ENCODE results near the gene HSD11B2.
"Not testable (repeated sequence)": the region's sequence is repeated elsewhere in the genome, so short reads cannot be mapped to it uniquely, and the experiment has no call there.

The HSD11B2 gene

DNA sequence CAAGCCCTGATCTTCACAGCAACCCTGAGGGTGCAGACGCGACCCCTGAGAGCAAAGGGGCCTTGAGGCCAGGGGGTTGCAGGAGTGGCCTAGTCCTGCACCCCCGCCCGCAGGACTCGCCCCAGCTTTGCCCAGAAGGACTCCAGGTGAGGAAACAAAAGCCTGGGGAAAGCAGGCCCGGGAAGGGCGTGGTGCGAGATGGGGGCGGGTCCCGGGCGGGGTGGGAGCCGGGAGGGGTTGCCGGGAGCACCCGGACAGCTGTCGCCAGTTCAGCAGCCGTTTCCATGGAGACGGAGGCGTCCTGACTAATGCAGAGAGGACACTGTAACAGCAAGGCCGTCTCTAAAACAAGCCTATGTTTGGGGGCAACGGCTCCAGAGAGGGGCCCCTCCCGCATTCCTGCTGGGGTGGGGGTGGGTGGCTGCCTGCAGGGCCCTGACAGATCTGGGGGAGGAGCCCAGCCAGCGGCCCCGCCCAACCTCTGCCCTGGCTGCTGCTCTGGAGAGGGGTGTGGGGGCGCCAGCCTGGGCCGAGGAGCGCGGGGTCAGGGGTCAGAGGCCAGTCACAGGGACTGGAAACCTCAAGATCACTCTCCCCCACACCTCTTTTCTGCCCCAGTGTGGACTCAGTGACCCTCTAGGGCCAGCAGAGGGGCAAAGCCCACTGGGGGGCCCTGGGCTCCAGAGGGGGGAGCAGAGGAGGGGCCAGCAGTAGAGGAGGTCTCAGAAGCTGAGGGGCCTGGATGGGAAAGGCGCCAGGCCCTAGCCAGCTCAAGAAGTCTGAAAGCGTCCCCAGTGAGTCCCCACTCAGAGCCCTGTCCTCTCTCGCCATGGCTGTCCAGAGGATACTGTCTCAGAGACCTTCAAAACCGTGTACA is 34.5 kb upstream of the HSD11B2 start:
- DNase-seq: no peak

GRCh38 chr16:67397036-67397801 is 33.7 kb upstream of the HSD11B2 start:
- no peak for DNase-seq

DNA sequence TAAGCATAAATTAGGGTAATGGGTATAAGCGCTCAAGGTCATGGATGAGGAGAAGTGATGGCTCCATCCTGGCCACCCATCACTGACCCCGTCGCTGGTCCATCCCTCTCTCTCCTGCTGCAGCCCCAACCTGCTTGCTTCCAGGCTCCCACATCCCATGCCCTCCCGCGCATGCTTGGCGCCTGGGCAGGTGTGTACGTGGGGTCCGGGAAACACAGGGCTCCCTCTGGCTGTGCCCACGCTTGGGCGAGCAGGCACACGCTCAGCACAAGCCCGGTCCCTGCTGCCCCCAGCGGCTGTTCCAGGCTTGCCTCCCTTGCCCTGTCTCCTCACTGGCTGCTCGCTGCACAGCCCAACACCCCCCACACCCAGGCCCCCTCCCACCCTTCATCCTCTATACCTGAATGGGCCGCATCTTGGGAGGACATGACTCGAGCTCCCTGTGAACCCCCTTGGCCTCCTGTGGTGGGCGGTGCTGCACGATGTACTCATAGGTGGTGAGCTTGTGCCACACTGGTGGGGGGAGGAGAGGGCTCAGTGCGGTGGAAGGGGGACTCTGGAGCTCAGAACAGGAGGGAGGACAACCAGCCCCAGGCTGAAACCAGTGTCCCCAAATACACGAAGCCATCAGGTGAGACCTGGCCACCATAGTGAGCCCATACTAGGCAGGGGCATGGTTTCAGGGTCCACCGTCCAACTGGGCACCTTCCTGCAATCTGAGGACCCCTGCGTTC is 32.9 kb upstream of the HSD11B2 start:
- no peak for DNase-seq

DNA sequence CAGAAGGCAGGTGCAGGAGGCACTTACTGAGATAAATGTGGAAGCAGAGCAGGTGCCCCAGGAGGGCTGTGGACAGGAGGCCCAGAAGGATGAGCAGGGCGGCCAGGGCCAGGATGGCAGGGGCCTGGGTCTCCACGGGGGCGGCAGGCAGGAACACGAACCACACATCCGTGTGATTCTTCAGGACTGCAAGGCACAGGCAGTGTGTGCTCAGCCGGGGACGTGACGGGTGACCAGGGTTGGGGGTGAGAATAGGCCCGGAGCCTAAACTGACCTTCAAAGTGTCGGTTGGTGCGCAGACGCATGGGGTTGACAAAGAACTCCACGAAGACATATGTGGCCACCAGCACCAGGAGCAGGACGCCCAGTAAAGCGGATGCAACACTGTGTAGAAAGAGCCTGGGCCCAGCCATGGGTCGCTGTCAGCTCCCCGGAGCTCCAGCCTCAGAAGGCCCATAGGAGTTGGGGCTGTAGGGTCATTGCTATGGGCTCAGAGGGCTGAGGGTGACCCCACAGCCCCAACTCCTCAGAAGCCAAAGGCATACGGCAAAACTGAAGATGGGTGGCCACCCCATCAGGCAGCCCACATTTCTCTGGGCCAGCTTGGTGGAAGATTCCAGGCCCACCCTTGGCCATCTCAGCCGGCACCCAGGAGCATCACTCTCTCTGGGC is 32.2 kb upstream of the HSD11B2 start:
- no peak for DNase-seq

DNA sequence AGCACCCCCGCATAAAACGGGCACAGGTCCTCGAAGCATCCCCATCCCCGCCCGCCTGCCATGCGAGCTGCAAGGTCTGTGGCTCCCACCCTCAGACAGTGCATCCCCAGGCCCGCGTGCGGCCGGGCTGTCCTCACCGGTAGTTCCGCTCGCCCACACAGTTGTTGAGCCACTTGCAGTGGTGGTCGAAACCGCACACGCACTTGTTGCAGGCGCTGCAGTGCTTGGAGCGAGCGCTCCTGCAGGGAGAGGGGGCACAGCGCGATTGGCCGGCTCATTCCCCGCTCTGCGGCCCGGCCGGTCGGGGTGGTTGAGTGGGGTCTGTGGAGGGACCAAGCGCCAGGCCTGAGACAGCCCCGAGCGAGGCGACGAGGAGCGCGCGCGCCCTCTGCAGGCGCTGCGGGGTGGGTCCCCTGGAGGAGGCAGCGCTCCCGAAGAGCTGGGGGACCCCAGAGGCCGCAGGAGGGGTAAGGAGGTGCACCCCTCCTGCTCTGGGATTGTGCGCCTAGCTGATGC is 31.6 kb upstream of the HSD11B2 start:
- peak; percentile 61 for DNase-seq

DNA sequence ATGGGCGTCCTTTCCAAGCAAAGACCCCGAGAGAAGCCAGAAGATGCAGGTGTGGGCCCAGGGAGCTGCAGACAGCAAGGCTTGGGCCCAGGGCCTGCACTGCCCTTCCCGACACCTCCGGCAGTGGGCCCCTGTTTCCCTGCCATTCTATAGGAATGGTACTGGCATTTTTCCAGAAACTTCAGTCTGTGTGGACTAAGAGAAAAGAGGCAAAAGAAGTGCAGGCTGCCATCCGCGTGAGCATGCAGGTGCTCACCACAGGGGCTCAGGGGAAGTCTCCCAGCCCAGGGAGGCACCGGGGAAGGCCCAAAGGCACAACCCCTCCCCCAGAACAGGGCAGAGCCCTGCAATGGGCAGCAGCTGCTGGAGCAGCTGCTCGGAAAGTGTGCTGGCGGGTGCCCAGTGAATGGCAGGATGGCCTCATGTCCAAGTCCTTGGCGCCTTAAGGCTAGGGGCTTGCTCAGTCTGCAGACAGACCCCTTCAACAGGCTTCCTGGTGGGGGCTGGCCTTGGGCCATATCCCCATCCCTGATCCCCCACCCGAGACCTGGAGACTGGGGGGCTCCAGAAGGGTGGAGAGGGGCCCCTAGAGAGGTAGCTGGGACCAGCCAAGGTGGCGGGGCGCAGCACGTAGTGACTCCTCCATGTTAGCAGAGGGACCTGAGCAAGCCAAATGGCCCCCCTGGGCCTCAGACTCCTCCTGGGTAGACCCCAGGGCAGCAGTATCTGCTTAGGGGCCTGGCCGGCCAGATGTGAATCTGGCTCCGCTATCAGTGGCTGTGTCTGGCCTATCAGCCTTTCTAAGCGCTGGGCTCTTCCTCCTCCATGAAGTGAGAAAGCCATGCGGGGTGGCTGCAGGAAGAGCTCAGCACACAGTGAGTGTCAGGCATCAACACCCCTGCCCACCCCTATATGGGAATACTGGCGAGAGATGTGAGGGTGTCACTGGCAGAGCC is 30.9 kb upstream of the HSD11B2 start:
- no peak for DNase-seq

- DNase-seq: no peak
These were observed 30.0 kb upstream of the HSD11B2 start for GRCh38 chr16:67400901-67401300.

DNA sequence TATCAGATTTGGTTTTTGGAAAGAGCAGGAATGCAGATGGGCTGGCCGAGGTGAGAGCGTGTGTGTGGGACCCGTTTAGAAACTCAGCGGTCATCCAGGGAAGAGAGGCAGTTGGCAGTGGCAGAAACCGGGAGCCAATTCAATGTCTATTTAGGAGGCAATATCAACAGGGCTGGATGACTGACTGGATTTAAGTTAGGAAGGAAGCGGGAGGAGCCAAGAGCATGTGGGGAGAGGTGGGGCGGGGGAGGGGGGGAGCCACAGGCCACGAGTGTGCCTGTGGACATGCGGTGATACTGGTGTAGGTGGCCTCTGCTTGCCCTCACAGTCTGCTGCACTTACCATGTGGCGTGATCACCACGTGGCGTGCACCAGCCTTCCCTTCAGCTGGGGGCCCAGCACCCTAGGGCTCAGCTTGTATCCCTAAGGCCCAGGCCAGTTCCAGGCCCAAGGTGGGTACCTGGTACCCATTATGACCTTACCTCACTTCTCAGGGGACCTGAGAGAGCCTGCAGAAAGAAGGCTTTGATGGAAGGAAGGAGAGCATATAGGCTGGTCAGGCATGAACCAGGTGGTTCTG is 26.9 kb upstream of the HSD11B2 start:
- DNase-seq: no peak

GRCh38 chr16:67404740-67405226 is 26.1 kb upstream of the HSD11B2 start:
- no peak for DNase-seq

- DNase-seq: no peak
These were observed 25.6 kb upstream of the HSD11B2 start for GRCh38 chr16:67405336-67405735.

DNA sequence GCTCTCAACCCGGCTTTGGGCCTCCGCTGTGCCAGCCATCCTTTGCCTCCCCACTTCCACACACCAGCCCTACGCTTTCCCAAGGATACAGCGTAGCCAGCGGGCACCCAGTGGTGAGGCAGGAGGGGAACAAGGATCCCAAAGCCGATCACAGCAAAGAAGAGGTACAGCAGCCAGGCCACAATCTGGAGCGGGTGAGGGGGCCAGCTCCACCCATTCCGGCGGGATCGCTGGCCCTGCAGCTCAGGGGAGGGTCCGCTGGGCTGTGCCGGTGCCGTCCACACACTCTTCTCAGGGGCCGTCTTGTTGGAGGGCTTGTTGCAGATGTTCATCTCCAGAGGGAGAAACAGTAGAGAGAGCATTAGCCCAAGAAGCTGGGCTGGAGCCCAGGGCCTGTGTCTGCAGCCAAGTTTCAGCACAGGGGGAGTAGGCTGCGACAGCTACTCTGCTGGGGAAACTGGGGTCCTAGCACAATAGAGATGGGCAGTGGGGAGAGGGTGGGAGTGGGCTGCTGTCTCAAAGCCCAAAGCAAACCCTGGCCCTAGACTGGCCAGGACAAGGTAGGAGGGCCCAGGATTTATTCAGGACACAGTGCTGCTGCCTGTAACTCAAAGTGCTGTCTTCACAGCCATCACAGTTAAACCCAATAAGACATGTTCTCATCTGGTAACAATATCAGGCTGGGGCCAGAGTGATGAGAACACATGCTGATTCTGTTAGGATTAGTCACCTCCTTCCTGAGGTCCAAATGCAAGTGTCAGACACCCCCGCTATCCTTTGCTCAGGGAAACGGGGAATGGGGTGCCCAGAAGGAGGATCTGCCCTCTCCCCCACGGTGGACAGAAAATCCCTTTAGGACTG is 24.6 kb upstream of the HSD11B2 start:
- DNase-seq: no peak

DNA sequence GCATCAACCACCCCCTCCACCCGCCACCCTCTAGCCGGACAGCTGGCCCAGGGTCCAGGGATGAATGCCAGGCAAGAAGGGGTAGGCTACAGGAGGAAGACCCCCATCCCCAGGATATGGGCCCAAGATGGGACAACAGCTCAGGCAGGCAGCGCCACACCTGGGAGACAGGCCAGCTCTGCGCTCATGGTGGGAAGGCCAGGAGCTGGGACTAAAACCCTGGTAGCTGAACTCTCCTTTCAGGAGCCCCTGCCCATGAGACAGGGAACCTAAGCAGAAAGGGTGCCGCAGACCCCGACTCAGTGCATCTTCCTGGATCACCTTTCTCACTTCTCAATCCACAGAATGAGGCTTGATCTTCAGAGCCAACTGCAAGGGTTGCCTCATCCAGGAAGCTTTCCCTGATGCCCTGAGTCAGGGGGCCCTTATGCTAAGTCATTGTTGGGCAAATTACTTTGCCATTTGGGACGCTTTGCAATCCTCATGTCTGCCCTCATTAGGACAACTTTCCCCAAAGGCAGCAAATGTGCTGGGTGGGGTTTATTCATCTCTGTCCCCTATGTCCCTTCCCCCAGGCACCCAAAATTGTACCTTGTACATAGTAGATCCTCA is 23.6 kb upstream of the HSD11B2 start:
- DNase-seq: no peak

DNA sequence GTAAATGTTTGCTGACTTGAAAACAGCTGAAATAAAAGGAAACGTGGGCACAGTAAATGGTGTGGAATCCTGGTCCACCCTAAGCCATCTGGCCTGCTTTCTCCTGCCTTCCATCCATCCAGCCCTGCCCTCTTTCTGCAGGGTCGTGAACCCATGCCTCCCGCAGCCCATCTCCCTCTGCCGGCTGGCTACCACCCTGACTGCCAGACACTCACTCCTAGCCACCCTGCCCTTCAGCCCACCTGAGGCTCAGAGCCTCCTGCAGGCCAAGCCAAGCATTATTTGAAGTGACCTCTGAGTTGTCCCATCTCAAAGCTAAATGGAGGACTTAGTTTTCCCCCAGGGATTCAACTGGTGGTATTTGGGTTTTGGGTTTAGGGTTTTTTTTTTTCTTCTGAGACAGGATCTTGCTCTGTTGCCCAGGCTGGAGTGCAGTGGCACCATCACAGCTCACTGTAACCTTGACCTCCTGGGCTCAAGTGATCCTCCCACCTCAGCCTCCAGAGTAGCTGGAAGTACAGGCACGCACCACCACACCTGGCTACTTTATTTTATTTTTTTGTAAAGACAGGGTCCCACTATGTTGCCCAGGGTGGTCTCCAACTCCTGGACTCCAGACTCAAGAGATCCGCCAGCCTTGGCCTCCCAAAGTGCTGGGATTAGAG is 23.0 kb upstream of the HSD11B2 start:
- no peak for DNase-seq

DNA sequence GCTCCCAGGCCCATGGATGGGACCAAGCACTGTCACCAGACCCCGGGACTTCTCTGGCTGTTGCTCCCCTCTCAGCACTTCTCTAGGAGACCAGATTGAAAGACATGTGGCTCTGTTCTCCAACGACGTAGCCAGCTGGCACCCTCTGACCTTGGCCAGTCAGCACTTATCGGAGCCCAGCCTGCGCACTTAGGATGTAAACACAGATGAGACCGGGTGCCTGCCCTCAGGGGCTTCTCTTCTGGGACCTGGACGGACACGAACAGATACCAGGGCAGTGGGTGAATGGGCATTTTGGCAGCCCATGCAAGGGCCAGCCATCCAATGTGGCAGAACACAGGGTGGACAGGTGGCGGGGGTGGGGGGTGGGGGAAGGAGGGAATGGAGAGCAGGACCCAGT is 21.3 kb upstream of the HSD11B2 start:
- no peak for DNase-seq

DNA sequence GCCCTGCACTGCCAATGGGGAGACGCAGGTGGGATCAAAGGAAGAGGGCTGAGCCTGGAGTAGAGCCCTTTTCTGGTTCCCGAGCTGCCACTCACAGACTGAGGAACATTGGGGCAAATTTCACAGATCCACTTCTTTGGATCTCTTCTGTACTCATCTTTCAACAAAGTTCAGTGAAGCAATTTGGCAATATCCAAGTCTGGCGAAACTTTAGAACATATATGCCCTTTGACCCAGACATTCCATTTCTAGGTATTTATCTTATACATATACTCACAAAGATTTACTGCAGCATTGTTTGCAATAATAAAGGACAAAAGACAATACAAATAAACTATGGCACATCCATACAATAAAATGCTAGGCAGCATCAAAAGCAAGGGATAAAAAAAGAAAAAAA is 19.6 kb upstream of the HSD11B2 start:
- no peak for DNase-seq

- no peak for DNase-seq
These were observed 18.6 kb upstream of the HSD11B2 start for GRCh38 chr16:67412294-67412693.

DNA sequence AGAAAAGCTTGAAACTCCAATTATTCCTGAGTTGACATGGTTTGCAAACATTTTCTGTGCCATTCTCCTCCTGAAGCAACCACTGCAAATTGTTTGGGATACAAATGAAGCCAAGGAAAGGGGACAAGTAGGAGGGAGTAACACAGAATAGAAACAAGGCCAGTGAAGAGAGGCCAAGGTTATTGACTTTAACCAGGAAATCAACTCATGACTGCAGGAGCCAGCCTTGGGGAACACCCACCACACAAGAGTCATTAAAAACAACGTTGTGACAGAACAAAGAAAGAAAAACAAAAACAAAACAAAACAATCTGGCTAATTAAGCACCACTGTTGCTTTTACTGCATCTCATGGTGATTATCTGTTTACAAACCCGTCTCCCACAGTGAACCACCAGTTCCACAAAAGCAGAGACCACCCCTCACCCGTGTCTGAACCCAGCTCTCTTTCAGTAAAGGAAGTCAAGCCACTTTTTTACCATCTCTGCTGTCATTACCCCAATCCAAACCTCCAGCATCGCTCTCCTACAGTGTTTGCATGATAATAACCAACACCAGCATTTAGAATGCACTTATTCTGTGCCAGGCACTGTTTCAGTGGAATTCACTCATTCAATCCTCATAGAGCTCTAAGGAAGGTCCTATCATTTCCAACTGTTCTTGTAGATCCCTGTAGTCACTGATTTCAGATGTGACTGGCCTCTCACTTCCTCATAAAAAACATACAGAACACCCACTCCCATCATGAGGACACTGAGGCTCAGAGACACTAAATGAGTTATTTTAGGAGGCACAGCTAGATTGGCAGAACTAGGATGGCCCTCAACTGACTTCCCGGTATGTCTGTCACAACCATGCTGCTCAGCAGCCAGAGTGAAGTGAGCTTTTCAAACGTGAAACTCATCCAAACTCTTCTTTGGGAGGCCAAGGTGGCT is 16.7 kb upstream of the HSD11B2 start:
- DNase-seq: no peak

- not testable (repeated sequence) for DNase-seq
These were observed 15.5 kb upstream of the HSD11B2 start for GRCh38 chr16:67415421-67415820.
